Measurements from ENCODE around the gene TLR3.
"Not testable (repeated sequence)": the region's sequence is repeated elsewhere in the genome, so short reads cannot be mapped to it uniquely, and the experiment has no call there.

The TLR3 gene

DNA sequence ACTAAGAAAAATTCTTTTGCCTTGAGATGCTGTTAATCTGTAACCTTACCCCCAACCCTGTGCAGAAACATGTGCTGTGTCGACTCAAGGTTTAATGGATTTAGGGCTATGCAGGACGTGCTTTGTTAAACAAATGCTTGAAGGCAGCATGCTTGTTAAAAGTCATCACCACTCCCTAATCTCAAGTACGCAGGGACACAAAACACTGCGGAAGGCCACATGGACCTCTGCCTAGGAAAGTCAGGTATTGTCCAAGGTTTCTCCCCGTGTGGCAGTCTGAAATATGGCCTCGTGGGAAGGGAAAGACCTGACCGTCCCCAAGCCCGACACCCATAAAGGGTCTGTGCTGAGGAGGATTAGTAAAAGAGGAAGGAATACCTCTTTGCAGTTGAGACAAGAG, 18.8 kb upstream of the TLR3 start:
- not testable (repeated sequence) for DNase-seq (ENCODE audit: low read depth in 2 of 2)

GRCh38 chr4:186051096-186051495, 17.9 kb upstream of the TLR3 start:
- DNase-seq (ENCODE audit: low read depth in 2 of 2): no peak

GRCh38 chr4:186058253-186058979, 10.5 kb upstream of the TLR3 start:
- DNase-seq (ENCODE audit: low read depth in 2 of 2): no peak

DNA sequence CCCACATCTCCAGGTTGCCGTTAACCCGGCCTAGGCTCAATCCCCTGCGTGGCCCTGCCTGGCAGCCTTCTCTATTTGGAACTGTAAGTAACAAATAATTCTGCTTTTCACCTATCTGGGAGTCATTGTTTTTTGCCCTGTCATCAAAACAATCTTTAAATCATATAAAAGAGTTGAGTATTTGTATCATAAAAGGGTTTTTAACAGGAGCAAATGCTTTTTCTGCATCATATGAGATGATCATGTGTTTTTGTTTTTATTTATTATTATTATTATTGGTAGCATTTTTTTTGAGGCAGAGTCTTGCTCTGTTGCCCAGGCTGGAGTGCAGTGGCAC, 10.0 kb upstream of the TLR3 start:
- DNase-seq (ENCODE audit: low read depth in 2 of 2): no peak

- DNase-seq (ENCODE audit: low read depth in 2 of 2): no peak
Observed at GRCh38 chr4:186061921-186062320, 7.0 kb upstream of the TLR3 start.

DNA sequence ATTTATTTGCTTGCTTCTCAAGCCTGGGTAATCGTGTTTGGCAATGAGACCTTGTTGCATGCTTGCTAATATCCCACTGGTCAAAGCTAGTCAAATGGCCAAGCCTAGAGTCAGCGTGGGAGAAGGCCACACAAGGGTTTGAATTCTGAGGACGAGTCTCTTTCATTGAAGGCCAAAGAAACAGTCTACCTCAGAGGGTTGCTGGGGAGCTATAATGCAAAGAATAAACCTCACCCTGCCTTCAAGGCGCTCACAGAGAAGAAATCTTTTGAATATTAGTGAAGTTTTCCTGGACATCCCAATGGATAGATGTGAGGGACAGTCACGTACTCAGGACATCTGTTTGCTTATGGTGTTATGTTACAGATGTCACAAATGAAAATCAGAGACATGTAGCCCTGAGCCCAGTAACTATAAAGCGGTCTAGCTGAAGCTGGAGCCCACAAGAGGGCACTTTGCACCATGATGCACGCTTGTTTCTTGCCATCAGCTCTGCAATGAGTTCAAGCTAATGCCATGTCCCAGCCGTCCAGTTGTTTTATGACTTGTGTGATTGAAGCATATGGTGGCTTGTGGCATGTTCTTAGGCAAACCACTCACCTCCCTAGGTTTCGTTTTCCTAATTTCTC, 1.1 kb upstream of the TLR3 start:
- DNase-seq (ENCODE audit: low read depth in 2 of 2): no peak

DNA sequence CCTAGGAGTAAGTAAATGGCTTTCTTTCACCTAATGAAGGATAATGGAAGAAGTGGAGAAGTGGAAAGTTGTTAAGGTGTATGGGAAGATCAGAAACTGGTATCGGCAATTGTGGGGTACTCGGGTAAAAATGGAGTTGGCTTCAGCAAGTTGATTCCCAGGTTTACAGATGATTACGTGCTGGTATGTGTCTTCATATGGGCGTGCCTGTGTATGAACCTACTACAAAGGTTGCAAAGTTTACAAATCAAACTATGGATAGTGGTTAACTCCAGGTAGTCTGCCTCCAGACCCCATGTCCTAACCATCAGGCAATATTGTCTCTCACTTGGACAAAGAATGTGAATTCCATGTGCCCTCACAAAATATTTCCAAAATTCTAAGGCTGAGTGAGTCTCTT, 773 bp downstream of the TLR3 start:
- no peak for DNase-seq (ENCODE audit: low read depth in 2 of 2)

- DNase-seq (ENCODE audit: low read depth in 2 of 2): no peak
Observed at GRCh38 chr4:186072516-186072915, 3.6 kb downstream of the TLR3 start.

- DNase-seq (ENCODE audit: low read depth in 2 of 2): no peak
Observed at GRCh38 chr4:186074189-186074588, 5.2 kb downstream of the TLR3 start.

- DNase-seq (ENCODE audit: low read depth in 2 of 2): no peak
Observed at GRCh38 chr4:186078981-186079638, 10.2 kb downstream of the TLR3 start.

- DNase-seq (ENCODE audit: low read depth in 2 of 2): no peak
Observed at GRCh38 chr4:186079694-186080093, 10.7 kb downstream of the TLR3 start.

DNA sequence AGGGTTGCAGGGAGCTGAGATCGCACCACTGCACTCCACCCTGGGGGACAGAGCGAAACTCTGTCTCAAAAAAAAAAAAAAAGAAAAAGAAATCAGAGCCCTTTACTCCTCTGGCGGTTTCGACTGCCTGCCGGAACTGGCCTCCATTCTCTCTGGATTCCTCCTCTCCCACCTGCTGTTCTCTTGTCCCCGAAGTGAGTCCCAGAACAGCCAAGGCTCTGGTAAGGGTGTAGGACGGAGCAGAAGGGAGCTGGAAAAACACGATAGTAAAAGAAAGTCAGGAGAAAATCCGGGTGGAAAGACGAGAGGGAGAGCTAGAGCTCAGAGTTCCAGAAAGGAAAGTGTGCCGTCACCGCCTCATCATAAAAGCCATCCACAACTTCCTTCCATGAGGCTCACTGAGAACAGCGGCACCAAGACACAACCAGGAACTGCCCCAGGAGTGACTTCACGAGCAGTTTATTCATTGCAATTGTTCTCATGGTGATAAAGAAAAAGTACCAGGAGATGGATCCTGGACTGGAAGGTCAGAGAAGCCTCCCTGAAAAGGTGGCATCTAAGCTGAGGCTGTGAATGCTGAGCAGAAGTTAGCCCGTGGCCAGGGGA, 12.3 kb downstream of the TLR3 start:
- DNase-seq (ENCODE audit: low read depth in 2 of 2): no peak

DNA sequence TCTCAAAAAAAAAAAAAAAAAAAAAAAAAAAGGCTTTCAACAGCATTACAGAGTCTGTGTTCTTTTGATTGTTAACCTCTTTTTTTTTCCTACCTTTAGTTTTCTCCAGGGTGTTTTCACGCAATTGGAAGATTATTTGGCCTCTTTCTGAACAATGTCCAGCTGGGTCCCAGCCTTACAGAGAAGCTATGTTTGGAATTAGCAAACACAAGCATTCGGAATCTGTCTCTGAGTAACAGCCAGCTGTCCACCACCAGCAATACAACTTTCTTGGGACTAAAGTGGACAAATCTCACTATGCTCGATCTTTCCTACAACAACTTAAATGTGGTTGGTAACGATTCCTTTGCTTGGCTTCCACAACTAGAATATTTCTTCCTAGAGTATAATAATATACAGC, 13.3 kb downstream of the TLR3 start:
- no peak for DNase-seq (ENCODE audit: low read depth in 2 of 2)

DNA sequence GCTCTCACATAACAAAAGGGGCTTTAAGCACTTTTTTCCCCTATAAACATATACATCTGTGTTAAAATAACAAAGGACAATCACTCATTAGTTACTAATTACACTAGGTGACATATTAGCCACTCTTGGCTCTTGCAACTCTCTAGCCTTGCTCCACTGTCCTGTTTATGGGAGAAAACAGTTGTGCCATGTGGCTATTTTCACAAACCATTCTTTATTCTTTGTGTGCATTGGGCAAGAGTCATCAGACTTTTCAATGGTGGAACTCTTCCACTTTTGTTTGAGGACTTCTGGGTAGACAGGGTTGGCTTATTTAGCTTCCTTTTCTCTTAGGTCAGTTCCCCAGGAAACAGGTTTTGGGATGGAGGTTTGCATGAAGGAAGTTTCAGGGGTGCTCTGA, 19.6 kb downstream of the TLR3 start:
- DNase-seq (ENCODE audit: low read depth in 2 of 2): no peak

DNA sequence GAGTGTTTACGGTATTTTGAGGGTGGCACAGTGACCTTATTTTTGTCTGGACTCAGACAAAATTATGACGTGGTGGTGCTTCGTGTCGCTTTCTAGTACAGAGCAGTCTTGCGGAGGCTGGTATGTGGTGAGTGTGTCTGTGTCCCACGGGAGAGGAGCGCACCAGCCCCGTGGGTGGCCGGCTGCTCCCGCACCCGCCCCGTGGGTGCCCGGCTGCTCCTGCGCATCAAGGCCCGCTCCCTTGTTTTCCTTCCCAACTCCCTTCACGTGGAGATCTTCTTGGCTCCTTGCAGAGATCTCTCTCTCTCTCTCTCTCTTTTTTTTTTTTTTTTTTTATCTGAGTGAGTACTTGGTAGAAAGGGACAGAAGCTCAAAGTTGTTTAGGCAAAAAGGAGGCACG, 23.3 kb downstream of the TLR3 start:
- no peak for DNase-seq (ENCODE audit: low read depth in 2 of 2)

DNA sequence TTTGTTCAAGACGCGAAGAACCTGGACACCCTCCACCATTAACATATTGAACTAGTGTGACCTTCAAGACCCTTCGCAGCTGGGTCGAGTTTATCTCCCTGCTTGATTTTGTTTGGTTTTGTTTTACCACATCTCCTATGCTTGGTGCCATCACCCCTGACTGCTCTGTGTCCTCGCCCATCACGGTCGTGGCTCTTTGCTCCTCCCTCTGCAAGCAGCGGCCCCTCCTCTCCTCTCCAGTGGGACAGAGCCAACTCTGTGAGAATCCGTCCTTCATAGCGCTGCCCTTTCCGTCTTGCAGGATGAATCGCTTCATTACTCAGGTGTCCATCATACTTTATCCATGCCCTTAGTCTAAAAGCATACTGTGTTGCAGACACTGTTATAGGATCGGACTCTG, 26.4 kb downstream of the TLR3 start:
- no peak for DNase-seq (ENCODE audit: low read depth in 2 of 2)

DNA sequence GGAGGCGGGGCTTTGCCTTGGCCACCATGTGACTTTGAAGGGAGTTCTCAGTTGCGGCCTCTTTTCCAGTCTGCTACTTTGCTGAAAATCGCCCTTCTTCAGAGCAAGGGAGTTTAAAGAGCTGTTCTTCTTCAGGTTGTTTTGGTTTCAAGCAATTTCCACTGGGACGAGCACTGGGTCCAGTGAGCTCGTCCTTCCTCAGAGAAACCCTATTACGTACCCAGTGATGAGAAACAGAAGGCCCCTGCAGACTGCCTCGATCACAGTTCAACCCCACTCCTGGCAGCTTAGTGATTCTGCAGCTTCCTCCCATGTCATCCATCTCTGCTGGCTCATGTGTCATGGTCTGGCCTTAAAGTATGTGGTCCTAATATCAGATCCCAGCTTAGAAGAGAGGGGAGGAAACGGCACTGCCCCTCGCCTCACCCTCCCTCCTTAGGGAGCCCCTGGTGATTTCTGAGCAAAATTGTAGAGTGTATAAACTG, 27.8 kb downstream of the TLR3 start:
- no peak for DNase-seq (ENCODE audit: low read depth in 2 of 2)

DNA sequence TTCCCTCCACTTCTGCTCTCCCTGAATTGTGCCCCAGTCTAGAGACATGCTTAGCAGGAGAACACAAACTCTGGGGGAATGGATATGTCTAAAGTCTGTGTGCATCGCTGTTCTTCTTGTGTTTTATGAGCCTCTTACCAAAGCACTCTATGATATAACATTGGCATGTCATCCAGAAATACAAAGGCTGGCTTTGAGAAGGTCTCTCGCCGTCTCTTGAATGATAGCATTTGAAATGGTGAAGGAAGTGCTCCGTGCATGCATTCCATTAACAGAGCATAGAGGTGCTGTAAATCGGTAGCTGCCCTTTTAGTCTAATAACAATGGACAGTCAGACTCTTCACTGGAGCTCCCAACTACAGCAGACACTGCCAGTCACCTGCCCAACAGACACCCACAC, 28.4 kb downstream of the TLR3 start:
- DNase-seq (ENCODE audit: low read depth in 2 of 2): no peak

DNA sequence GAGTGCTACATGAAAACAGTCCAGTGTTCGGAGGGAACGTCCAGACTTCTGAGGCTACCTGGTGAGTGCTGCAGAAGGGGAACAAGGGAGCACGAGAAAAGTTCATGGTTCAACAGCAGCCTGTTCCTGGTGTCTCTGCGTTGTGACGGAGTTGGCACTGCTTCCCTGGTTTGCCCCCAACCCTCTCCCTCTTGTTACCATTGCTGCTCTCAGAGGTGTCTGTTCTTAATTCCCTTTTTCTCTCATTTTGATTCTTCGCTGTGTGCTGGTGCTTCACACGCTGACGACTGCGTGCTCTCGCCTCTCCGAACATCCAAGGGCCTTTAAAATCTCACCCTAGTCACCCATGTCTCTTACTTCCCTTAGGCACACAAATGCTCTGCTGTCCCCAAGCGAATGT, 34.0 kb downstream of the TLR3 start:
- no peak for DNase-seq (ENCODE audit: low read depth in 2 of 2)

DNA sequence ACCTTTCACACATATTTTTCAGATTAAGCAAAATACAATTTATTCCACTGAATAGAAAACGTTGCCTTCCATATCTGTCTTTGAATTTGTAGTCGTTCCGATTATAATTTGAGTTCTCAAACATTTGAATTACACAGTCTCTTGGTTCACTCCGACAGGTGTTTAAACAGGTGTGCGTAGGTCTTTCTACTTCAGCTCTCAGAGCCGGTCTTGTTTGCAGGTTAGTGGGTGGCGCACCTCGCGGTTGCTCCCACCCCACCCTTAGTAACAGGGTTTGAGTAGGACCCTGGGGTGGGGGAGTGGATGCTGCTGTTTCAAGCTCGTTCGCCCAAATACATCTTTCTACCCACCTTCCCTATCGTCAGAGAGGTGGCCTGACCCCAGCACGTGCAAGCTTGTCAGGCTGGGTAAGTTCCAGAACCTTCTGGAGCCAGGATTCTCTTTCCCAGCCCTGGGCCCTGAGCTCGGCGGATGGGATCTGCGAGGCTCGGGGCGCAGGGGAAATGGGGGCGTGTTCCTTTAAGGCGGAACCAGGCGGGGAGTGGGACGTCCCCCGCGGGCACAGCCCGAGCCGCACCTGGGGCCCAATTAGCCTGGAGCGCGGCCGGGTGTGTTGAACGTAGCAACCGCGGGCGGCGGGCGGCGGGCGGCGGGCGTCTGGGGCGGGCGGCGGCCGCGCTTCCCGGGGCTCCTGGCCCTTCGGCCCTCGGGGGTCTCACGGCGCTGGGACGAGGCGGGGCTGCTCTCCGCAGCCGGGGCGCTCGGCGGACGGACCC, 35.3 kb downstream of the TLR3 start, which contains the start of gene FAM149A:
TSS of gene FAM149A (plus strand) at position 591 of the 776 bp plus-strand sequence.
- peak in 1 of 2 donors; percentile 24 for DNase-seq (ENCODE audit: low read depth in 2 of 2)

DNA sequence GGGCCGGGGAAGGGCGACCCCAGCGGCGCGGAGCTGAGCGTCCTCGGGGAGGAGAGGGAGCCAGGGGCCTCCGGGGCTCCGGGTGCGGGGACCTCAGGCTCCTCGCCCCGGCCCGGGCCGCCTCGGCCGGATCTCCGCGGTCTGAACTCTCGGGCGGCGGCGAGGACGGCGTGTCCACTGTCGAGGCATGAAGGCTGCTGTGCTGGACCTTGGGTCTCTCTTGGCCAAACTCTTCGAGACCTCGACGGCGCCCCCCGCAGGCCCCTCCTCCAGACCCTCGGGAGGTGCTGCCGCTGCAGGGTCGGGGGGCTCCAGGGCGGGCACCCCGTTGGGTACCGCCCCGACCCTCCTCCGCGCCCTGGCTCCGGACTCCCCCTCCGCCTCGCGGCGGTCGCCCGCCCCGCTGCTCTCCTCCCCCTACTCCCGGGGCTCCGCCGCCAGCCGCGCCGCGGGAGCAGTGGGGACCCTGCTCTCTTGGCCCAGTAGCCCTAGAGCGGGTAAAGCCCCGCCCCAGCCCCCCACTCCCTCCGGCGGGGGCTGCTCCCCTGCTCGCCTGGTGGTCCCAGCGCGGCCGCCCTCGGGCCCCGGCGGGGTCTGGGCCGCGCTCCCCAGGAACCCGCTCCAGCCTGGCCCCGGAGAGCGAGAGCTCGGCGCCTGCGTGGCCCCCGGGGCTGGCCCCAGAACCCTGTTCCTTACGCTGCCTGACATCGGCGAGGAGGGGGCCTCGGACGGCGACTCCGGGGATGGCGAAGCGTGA, 36.1 kb downstream of the TLR3 start:
- DNase-seq (ENCODE audit: low read depth in 2 of 2): no peak
